HG03060 (cell line): ENCODE data around the gene FMO5.

Experiments
- ATAC-seq: cut with Tn5 transposase; IDR thresholded peaks from one replicate; pipeline ENCODE4 v1.9.1; 2021; ENCODE audit warnings: low read depth, moderate number of reproducible peaks; ENCODE audit not compliant: unreplicated experiment

Gene FMO5, protein sequence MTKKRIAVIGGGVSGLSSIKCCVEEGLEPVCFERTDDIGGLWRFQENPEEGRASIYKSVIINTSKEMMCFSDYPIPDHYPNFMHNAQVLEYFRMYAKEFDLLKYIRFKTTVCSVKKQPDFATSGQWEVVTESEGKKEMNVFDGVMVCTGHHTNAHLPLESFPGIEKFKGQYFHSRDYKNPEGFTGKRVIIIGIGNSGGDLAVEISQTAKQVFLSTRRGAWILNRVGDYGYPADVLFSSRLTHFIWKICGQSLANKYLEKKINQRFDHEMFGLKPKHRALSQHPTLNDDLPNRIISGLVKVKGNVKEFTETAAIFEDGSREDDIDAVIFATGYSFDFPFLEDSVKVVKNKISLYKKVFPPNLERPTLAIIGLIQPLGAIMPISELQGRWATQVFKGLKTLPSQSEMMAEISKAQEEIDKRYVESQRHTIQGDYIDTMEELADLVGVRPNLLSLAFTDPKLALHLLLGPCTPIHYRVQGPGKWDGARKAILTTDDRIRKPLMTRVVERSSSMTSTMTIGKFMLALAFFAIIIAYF

DNA sequence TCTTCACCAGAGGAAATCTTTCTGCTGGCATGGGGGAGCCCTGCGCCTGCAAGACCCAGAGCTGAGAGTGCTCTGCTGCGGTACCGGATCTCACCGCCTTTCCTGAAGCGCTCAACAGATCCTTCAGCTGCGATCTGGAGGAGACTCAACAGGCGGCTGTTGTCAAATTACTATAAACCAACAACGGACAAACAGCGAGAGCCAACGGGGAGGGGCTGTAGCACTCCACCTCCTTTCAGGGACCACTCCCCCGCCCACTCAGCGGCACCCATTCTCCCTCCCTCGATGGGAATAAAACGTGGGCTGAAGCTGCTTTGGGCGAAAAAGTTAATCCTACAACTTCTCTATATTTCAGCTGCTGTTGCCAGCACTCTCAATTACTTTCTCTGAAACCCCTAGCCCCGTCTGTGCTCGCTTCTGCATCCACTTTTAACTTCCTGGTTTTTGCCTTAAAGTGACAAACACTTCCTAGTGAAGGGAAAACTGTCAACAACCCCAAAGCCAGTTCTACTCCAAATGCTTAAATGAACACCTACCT lies at the start of gene FMO5:
TSS of gene FMO5 (minus strand) at position 147 of the 538 bp plus-strand sequence. CDS start 310 bp downstream, outside the sequence.
- peak; percentile 53 for ATAC-seq

DNA sequence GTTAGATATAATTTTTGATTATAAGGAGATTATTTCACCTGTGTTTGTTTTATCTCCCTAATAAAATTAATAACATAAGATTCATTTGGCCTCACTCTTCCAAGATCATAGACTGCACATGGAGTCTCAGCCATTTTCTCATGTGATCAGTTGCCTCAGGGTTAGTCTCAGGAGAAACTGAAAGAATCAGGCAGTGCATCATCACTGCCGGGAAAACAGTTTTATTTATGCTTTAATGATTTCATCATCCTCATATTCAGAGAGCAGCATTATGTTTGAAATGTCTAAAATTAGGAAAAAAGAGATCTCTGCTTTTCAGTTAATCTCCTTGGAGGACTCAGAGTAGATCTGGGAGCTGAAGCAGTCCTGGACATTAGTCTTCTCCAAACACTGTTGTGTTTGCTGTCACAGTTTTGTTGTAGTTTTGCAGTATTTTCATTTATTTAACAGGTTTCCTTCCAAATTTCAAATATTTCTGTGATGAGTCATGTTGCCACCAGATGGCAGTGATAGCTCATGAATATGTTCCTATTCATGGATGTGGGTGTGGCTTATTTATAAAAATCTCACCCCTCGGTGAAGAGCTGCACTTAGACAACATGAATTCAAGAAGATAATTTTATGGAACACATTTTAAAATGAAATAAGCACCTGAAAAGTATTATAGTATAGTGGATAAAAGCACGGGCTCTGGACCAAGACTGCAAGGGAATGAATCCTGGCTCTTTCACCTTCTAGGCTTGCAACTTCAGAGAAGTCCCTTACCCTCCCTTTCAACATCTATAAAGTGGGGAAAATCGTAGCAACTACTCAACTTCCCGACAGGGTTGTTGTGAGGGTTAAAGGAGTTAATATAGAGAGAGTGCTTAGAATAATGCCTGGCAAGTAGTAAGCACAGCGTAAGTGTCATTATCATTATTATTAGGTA lies 48.5 kb upstream of the FMO5 start:
- no peak for ATAC-seq

DNA sequence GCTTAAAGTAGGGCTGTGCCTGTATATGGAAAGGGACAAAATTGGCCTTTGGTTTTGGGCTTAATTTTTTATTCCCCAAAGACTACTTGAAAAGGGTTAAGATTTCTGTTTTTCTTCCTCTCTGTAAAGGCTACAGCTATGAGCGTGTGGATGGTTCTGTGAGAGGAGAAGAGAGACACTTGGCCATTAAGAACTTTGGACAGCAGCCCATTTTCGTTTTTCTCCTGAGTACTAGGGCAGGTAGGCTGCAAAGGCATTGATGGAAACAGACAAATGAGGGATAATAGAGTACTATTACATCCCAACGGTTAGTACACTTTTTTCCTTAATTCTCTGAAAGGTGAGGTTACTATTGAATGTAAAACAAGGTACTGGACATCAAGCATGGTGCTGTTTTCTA lies 46.9 kb upstream of the FMO5 start:
- no peak for ATAC-seq

DNA sequence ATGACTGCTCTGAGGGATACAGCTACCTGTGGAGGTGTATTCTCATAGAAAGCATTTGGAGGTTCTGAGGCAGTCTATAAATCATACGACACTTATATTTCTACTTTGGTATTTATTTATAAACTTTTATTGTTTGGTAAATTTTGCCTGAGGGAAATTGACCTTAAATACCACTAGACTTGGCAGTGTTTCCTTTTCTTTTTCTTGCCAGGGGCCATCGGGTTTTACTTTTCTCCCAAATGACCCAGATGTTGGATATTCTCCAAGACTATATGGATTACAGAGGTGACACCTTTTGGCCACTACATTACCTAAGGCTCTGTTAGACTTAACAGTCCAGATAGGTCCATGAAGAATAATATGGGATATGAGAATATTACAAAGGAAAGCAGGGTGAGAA lies 45.6 kb upstream of the FMO5 start:
- no peak for ATAC-seq

DNA sequence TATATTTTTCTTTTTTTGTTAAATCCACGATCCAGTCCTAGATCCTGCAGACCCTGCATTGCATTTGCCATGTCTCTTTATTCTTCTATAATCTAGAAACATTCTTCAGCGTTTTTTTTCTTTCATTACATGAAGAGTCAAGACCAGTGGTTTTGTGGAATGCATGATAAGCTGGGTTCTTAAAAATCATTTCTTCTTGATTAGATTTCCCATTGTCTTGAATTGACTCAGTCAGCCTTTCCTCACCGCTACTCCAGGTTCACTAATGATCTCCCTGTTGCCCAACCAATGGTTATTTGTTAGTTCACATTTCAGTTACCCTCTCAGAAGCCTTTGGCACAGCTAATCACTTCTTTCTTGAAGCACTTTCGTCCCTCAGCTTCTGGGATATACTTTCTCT lies 42.6 kb upstream of the FMO5 start:
- ATAC-seq: no peak

DNA sequence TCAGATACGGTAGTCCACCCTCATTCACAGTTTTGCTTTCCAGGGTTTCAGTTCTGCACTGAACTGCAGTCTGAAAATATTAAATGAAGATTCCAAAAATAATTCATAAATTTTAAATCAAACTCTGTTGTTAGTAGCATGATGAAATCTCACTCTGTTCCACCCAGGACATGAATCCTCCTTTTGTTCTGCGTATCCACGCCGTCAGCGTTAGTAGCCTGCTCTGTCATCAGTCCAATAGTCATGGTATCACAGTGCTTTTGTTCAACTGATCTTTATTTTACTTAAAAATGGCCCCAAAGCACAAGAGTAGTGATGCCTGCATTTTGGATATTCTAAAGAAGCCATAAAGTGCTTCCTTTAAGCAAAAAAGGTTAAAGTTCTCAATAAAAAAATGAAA lies 41.2 kb upstream of the FMO5 start:
- ATAC-seq: no peak

DNA sequence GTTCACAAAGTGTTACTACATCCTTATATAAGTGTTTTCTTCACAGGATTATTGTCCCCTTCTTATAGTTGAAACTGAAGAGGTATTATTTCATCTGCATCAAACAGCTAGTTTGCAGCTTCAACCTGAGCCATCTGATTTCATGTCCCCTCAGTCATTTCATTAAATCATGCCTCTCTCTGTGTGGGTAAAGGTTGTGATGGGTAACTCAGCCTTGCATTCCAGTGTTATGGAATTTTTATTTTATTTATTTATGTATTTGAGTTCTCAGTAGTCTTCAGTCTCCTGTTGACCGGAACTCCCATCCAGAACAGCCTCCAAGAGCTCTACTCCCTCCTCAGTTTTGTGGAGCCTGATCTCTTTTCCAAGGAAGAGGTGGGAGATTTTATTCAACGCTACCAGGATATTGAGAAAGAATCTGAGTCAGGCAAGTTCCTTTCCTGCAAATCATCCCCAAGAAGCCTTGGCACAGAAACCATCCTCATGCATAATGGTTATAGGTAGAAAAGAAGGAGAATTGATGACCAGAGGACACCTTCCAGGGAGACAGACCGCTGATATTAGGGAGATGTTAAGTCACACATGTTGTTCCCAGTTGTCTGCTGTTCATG lies 39.1 kb upstream of the FMO5 start:
- no peak for ATAC-seq

DNA sequence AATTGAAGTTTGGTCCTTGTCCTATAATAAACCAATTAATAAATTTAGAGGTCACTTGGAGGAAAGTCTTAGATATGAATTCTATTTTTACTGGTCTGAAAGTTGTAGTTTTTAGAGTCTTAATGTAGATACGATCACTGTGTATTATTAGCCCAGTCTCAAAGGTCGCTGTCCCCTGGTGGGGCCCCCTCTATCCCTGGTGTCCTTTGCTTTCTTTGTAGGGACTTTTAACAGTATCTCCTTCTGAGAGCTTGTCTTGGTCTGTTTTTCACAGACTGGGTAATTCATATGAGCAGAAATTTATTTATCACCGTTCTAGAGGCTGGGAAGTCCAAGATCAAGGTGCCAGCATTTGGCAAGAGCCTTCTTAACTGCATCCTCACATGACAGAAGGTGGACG lies 35.8 kb upstream of the FMO5 start:
- no peak for ATAC-seq

DNA sequence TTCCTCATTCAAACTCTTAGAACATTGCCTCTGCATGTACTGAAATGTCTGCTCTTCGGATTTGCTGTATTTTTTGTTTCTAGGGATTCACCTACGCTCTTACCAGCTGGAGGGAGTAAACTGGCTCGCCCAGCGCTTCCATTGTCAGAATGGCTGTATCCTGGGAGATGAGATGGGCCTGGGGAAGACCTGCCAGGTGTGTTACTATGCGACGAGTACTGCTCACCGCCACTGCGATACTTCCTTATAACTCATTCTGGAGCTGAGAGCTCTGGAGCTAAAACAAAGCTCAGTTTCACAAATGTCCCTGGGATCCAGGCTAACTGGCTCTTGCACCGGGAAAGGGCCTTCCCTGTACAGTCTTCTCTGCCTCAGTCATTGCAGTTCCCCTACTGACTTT lies 27.4 kb upstream of the FMO5 start:
- ATAC-seq: no peak

DNA sequence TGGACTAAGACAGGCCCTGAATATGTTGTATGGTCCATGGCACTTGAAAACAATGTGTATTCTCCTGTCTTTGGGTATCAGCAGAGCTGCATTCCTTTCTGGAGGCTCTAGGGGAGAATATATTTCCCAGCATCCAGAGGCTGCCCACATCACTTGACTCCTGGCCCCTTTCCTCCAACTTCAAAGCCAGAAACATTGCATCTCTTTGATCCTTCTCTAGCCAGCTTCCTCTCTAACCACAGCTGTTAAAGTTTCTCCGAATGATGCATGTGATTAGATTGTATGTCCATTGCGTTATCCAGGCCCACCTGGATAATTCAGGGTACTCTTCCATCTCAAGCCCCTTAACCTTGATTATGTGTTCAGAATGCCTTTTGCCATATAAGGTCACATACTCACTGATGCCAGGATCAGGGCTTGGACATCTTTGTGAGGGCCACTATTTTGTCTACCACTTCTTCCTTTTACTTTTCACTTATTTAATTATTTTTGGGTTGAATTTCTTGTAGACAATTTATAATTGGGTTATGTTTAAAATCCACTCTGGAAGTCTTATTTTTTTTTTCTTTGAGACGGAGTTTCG lies 22.6 kb upstream of the FMO5 start:
- no peak for ATAC-seq

DNA sequence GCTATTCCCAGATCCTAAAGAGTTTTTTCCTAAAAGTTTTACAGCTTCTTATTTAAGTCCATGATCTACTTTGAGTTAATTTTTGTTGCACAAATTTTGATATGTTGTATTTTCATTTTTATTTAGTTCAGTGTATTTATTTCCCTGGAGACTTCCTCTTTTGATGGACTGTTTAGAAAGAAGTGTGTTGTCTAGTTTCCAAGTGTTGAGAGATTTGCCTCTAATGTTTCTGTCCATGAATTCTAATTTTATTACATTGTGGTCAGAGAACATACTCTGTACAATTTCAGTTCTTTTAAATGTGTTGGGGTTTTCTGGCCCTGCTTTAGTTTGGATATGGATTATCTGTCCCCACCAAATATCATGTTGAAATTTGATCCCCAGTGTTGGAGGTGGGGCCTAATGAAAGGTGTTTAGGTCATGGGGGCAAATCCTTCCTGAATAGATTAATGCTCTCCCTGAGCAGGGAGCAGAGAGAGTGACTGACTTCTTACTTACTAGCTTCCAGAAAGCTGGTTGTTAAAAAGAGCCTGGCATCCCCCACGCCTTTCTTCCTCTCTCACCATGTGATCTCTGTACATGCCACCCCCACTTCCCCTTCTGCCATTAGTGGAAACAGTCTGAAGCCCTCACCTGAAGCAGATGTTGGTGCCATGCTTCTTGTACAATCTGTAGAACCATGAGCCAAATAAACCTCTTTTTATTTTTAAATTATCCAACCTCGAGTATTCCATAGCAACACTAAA lies 21.9 kb upstream of the FMO5 start:
- no peak for ATAC-seq

DNA sequence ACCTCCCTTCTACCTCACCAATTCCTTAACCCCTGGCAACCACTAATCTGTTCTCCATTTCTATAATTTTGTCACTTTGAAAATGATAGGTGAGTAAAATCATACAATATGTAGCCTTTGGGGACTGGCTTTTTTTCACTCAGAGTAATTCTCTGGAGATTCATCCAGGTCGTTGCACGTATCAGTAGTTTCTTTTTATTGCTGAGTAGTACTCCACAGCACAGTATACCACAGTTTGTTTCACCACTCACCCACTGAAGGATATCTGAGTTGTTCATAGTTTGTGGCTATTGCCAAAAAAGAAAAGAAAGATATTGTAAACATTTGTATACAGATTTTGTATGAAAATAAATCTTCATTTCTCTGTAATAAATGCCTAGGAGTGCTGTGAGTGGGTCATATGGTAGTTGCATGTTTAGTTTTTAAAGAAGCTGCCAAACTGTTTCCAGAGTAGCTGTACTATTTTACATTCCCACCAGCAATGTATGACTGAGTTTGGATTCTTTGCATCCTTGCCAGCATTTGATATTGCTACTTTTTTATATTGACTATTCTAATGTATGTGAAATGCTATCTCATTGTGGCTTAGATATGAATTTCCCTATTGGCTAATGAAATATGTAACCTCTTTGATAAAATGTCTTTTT lies 21.0 kb upstream of the FMO5 start:
- ATAC-seq: no peak

DNA sequence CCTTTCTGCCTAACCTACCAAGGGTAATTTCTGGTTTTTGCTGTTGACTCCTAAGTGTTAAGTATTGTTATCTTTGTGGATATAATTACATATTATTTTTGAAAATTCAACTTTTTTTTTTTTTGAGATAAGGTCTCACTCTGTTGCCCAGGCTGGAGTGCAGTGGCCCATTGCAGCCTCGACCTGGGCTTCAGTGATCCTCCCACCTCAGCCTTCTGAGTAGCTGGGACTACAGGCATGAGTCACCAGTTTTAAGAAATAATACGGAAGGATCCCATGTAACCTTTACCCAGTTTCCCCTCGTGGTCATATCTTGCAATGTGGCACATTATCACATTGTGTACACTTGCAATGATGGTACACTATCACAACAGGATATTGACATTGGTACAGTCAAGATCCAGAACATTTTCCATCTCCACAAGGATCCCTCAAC lies 20.5 kb upstream of the FMO5 start:
- no peak for ATAC-seq

DNA sequence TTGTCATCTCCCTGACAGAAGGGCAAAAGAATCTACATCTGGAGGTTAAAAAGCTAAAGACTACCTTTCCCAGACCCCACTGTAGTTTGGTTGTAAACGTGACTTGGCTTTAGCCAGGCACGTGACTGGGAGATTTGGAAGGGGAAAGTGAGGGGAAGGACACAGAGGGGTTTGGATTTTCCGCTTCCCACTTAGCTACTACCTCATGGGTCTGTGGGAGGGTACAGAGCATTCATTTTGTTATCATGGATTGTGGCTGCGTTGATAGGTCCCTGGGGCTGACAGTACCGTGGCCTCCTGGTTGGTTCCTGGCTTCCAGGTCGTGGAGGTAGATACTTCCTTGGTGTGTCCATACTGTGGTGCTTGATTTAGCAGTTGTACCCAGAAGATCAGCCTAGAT lies 20.0 kb upstream of the FMO5 start:
- ATAC-seq: no peak

DNA sequence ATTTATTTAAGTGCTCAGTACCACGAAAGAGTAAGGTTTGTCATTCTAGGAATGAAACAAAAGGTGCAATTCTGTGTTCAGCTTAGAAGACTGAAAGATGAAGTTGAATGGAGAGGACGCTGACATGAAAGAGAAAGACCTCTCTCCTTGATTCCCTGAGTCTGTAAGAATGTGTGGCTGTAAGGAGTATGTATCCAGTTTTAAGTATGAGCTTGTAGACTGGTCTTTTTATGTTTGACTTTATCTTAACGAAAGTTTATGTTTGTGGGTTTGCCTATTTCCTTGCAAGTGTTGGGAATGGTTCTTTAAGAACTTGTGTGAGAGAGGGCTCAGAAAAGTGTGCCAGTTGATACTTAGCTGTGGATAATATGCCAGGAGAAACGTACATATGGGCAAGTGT lies 18.7 kb upstream of the FMO5 start:
- ATAC-seq: no peak

DNA sequence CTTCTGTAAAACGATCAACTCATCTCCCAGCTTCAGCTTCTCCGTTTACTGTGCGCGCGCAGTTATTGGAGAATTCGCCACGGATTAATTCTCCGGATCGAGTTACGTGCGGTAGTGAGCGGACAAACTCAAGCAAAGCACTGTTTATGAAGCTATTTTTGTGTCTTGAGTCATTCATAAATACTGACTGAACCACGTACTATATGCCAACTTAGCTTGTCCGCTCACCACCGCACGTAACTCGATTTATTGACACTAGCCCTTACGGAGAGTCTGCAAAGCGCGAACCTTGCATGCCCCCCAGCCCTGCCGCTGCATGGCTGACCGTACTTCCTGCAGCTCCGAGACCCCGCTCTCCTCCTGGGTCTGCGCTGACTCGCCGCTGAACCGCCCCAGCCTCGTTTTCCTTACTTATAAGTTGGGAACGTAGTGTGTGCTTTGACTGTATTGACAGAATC lies 18.1 kb upstream of the FMO5 start:
- ATAC-seq: peak; percentile 3

DNA sequence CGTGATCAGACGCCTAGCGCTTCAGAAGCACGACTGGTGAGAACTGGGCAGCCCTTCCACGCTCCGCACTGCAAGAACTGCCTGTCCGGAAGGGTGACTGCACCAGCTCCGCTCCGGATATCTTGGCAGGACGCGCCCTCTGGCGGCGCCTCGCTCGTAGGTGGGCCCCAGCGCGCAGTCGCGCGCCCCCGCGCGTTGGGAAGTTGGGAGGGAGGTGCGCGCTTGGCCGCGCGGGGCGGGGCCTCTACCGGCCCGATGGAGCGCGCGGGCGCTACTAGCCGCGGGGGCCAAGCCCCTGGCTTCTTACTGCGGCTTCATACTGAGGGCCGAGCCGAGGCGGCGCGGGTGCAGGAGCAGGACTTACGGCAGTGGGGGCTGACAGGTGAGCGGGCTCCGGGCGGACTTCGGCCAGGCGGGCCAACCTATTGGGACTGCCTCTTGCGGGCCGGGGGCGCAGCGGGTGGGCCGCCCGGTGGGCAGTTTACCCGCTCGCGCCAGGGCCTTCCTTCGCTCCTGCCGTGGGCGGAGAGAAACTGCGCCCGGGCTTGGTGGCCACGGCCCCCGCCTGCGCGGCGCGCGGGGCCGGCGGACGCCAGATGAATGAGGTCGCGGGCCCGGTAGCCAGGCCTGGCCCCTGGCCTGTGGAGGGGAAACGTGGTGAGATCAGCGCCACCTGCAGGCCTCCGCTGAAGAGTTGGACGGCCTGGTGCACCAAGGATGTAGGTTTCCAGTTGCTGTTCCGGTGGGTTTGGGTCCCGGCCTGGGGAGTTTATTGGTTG lies 17.5 kb upstream of the FMO5 start, which contains the start of gene CHD1L:
TSS of gene CHD1L (plus strand) at position 236 of the 779 bp plus-strand sequence. CDS start at position 256, 20 bp downstream.
- peak; percentile 70 for ATAC-seq

DNA sequence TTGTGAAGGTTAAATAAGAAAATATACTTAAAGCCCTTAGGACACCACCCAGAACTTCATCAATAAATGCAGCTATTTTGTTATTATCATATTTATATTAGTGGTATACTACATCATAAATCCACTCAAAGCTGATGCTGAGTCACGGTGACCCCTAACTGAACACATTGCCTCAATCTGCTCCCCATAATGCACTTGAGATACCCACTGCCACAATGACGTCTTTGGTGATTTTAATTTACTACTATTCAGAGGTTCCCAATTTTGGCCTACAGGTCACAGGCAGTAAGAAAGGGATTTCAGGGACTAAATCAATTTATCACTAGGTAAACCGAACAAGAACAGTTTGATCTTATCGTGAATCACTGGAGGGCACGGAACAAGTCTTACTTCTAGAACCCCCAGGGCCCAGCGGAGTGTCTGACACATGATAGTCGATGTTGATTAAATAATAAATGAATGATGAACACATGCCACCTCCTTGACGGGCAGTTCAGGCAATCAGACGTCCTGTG lies 16.9 kb upstream of the FMO5 start:
- no peak for ATAC-seq
